Stimulated activated CD4-positive, alpha-beta T cell treated with anti-CD3 and anti-CD28 coated beads, TNF-alpha, amount 100 ng/mL, for 48 hours (primary cell): Measurements from ENCODE around the gene TIAM2.
"Not testable (repeated sequence)": the region's sequence is repeated elsewhere in the genome, so short reads cannot be mapped to it uniquely, and the experiment has no call there.

Experiments
- DNase-seq, 3 donors: peaks; one replicate each; pipeline ENCODE4 v3.0.0-alpha.2; 2020; ENCODE audit warnings: low read depth in 3 of 3

The TIAM2 gene

DNA sequence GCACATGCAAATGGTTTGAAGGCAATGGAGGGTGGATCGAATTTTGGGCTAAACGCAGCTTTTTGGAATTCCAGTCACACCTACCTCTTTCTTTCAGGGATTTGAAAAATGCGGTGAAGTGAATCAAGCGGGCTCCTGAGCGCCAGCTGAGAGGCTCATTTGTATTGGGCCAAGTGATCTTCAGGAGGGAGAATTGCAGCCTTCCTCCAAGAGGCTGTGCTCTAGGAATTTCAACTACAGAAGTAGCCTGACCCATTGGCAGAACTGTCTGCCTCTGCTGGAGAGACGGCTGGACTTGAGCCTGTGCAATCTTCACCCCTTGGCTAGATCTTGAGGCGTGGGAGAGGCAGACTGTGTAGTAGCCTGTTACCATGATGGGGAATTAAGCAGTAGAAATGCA, 5.7 kb upstream of the TIAM2 start:
- no peak for DNase-seq

DNA sequence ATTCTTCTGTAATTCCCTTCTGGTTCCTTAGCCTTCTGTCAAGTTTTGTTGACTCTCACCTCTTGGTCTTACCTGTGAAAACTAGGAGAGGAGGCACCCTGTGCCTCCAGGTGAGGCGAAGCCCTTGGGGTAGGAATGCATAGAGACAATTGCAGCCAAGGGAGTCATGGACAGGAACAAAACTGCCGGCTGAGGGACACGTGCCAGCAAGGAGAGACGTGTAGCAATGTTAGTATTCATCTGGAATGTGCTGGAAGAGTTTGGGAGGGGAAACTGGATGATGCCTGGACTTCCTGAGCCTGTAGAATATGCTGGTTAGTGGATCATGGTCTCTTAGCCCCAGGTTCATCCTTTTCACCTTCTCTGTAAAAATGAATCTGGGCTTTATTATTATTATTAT, 3.9 kb upstream of the TIAM2 start:
- DNase-seq = no peak

DNA sequence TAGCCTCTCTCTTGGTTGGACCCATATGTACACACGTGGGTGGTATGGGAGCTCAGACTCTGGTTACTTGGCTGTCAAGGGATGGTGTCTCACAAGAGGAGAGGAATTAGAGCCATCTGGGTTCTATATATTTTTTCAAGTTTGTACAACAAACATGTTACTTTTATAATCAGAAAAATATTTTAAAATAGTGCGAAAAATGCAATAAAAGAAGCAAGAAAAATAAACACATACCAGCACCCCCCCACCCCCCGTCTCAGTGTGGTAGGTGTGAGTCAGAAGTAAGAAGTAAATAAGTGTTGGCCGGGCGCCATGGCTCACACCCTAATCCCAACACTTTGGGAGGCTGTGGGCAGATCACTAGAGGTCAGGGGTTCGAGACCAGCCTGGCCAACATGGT, 2.1 kb upstream of the TIAM2 start:
- DNase-seq = no peak

GRCh38 chr6:154993710-154994109, 1.4 kb upstream of the TIAM2 start:
- DNase-seq = no peak

- DNase-seq = no peak
These were observed 270 bp upstream of the TIAM2 start for GRCh38 chr6:154994836-154995253.

DNA sequence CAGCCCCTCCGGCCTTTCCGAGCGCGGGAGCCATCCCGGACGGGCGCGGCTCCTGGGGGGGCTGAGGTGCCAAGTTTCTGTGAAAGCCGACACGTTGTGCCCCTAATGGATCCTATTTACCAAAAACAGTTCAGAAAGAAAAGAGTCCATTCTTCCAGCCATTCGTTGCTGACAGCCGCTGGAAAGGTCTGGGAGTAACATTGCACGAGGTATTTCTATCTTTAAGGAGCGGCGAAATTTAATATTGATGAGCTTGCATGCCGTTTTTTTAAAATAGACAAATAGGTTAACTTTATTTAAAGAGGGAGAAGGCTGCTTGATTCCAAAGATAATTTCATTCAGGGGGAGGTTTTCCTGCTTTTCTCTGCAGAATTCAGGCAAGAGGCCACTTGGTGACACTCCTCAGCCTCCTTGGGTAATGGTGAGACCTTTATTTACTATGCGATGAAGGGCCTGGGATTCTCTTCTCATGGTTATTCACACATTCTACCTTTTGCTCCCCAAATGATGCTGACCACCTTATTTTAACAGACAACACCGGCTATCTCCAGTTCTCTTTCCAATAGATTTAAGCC, 988 bp downstream of the TIAM2 start:
- DNase-seq = no peak

GRCh38 chr6:154996841-154997311, 1.8 kb downstream of the TIAM2 start:
- no peak for DNase-seq

DNA sequence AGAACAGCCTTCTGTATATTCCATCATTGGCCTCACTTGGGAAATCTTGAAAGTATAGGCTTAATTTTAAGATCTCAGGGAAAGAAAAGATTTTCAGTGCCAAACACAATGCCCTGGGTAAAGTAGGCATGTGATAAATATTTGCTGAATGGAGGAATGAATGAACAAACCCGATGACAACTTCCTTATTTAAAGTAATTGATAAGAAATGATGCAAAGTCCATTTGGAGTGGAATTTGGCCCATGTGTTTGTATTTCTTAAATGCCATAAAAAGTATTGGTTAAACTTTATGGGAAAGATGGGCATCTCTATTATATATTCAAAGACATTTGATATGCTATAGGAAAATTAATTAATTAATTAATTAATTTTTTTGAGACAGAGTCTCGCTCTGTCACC, 3.7 kb downstream of the TIAM2 start:
- no peak for DNase-seq

DNA sequence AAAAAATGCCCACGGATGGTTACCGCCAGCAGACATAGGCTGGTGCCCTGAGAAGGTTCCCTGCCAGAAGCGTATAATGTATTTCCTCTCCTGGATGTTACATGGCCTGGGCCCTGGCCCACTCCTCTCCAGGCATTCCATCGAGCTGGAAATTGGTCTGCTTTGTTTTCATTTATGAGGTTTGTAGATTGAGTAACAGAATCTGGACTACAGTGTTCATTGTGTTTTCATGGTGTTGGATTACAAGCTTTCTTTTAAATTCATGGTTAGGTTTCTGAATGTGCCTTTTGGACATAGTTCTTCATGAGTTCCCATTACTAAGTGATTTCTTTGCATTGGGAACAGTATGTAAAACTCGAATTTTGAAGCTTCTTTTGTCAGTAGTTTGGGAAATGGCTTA, 6.4 kb downstream of the TIAM2 start:
- DNase-seq = no peak

GRCh38 chr6:155001934-155002333, 6.8 kb downstream of the TIAM2 start:
- no peak for DNase-seq

DNA sequence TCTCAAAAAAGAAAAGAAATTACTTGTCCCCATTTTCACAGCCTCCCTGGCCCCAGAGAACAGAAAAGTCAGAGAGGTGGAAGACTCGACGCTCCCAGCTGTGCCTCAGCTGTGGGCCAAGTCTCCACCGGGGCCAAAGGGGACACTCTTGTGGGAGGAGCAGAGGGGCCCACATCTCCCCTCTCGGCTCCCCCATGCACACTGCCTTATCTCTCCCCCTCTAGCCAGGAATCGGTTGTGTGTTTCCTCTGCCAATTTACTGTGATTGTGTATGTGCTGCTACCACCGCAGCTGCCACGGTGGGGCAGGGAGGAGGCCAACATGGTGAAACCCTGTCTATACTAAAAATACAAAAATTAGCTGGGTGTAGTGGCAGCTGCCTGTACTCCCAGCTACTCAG, 8.4 kb downstream of the TIAM2 start:
- no peak for DNase-seq

DNA sequence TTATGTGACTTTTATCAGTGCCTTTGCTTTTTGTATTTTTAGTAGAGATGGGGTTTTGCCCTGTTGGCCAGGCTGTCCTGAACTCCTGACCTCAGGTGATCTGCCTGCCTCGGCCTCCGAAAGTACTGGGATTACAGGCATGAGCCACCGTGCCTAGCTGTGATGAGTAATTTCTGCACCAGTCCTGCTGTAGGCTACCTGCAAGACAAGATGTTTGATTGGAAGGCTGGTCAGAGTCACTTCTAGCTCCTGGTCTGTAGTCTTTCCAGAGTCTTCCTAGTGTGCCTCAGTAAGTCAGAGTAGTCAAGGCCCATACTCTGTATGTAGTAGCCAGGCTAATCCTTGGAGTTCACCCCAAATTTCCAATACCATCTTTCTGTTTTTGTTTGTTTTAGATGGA, 8.9 kb downstream of the TIAM2 start:
- DNase-seq = no peak

DNA sequence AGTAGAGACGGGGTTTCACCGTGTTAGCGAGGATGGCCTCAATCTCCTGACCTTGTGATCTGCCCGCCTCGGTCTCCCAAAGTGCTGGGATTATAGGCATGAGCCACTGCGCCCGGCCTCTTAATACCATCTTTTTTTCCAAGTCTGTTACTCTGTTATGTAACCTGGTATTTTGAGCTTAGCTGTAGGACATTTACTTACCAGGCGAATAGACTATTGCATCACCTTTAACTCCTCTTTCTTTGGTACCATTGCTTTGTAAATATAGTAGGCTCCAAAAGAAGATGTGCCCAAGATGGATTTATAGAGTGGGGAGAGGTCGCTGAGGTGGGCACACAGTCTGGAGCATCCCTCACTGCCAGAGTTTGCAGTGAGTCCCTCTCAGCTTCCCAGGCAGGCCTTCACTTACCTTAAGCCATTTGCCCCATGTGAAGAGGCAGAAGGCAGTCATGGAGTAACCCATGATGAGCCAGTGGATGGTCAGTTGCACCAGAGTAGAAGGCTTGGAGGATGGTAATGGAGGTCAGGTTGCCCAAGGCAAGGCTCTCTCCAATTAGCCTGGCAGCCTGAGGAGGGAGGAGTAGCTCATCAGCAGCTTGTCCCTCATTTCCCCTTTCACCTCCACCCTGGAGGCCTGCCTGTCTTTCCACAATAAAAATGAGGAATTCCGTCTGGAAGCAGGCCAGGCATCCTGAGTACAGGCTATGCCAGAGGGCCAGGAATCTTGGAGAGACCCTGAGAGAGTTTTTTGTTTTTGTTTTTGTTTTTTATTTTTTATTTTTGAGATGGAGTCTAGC, 9.7 kb downstream of the TIAM2 start:
- DNase-seq = no peak

DNA sequence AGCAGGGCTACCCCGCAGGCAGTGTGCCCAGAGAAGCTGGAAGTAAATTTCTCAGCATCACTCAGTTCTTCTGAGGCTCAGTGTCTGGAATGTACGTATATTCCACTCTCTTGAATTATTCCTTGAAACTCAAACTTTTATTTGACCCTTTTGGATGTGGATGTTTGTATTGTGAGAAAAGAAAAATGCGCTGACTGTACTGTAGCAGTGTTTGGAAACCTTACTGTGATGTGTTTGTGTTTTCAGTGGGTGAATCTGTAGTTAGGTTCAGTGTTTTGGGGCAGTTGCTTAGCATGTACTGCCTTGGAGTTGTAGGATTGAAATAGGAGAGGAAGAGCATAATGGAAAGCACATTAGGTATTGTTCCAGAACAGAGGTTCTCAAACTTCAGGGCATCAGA, 13.5 kb downstream of the TIAM2 start:
- DNase-seq = no peak

- no peak for DNase-seq
These were observed 15.8 kb downstream of the TIAM2 start for GRCh38 chr6:155010940-155011339.

DNA sequence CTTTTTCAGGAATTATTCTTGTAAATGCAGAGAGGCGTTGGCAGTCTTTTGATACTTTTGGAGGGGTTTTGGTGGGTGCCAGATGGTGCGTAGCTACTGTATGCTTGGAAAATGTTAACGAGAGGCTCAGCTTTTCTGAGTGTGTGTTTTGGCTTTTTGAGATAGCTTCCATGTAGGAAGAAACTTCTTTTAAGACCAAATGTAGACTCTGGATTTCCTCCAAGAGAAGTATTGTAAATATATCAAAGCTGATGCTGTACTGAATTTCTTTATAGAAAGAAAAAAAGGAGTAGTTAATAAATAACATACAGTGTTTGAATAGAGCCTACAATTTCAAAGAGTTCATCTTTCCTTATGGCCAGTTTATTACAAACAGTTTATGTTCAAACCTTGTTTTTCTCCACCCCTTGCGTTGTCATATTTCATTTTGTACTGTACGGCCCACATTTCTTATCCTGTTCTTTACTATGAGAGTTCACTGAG, 16.7 kb downstream of the TIAM2 start:
- no peak for DNase-seq

DNA sequence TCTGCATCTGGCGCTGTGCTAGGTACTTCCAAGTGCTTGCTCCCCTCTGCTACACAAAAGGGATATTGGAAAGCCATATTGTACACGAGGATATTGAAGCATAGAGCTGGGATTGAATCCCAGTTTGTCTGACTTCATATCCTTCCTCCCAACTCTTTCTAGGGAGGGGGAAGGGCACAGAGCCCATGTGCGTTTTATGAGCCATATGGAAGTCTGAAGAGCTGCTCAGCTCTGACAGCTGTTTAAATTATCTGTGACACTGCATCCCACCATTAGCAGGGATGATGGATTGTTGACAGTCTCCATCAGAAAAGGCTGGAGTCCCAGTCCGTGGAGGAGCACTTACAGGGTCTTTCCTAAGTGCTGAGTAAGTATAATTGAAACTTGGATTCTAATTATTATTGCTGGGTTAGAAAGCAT, 18.4 kb downstream of the TIAM2 start:
- DNase-seq = no peak

DNA sequence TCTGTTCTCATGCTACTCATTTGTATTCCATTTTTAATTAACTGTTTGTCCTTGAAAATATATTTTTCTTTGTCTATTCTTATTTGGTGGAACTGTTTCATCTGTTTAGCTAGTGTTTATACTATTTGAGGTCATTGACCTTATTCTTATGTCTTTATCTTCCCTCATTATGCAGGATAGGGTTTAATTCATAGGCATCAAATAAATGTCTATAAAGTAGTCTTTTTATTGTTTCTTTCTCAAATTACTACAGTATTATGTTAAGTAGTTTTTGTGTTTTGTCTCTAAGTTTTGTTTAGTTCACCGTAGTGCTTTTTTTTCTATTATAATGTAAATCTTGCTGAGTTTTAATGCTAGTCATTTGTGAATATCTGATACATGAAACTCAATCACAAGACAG, 19.0 kb downstream of the TIAM2 start:
- no peak for DNase-seq

- DNase-seq = no peak
These were observed 19.7 kb downstream of the TIAM2 start for GRCh38 chr6:155014670-155015300.

DNA sequence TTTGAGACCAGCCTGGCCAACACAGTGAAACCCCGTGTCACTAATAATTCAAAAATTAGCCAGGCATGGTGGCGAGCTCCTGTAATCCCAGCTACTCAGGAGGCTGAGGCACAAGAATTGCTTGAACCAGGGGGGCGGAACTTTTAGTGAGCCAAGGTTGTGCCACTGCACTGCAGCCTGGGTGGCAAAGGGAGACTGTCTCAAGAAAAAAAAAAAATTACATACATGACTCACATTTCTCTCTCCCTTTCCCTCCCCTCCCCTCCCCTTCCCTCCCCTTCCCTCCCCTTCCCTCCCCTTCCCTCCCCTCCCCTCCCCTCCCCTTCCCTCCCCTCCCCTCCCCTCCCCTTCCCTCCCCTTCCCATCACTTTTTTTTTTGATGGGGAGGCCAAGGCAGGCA, 23.3 kb downstream of the TIAM2 start:
- not testable (repeated sequence) for DNase-seq

- DNase-seq = no peak
These were observed 26.6 kb downstream of the TIAM2 start for GRCh38 chr6:155021680-155022079.

GRCh38 chr6:155022721-155023120, 27.6 kb downstream of the TIAM2 start:
- DNase-seq = no peak

- DNase-seq = no peak
These were observed 28.6 kb downstream of the TIAM2 start for GRCh38 chr6:155023717-155024116.
